Stimulated activated CD8-positive, alpha-beta memory T cell treated with anti-CD3 and anti-CD28 coated beads, Interleukin-2, amount 100 ng/mL, for 1 hour (primary cell): ENCODE results near the gene MLIP.
"Not testable (repeated sequence)": the region's sequence is repeated elsewhere in the genome, so short reads cannot be mapped to it uniquely, and the experiment has no call there.

ENCODE experiments used
- DNase-seq, 2 donors: peaks; one replicate each; pipeline ENCODE4 v3.0.0-alpha.2; 2020; ENCODE audit warnings: low read depth in 2 of 2

Gene MLIP

GRCh38 chr6:54217018-54217417 is 105.8 kb downstream of the MLIP start:
- DNase-seq: no peak

GRCh38 chr6:54222217-54222616 is 111.0 kb downstream of the MLIP start:
- no peak for DNase-seq

- no peak for DNase-seq
Measured at GRCh38 chr6:54232703-54233102, 121.5 kb downstream of the MLIP start.

- no peak for DNase-seq
Measured at GRCh38 chr6:54234539-54234938, 123.3 kb downstream of the MLIP start.

- no peak for DNase-seq
Measured at GRCh38 chr6:54236984-54237383, 125.7 kb downstream of the MLIP start.

- DNase-seq: no peak
Measured at GRCh38 chr6:54238396-54238795, 127.2 kb downstream of the MLIP start.

GRCh38 chr6:54243699-54244098 is 132.5 kb downstream of the MLIP start:
- DNase-seq: no peak

GRCh38 chr6:54244430-54244829 is 133.2 kb downstream of the MLIP start:
- no peak for DNase-seq

GRCh38 chr6:54245265-54245664 is 134.0 kb downstream of the MLIP start:
- DNase-seq: no peak

- no peak for DNase-seq
Measured at GRCh38 chr6:54248319-54248718, 137.1 kb downstream of the MLIP start.

- DNase-seq: no peak
Measured at GRCh38 chr6:54248994-54249393, 137.8 kb downstream of the MLIP start.

- DNase-seq: not testable (repeated sequence)
Measured at GRCh38 chr6:54249812-54250211, 138.6 kb downstream of the MLIP start.

- DNase-seq: no peak
Measured at GRCh38 chr6:54252496-54252895, 141.3 kb downstream of the MLIP start.

- no peak for DNase-seq
Measured at GRCh38 chr6:54252916-54253315, 141.7 kb downstream of the MLIP start.

GRCh38 chr6:54254886-54255285 is 143.6 kb downstream of the MLIP start:
- no peak for DNase-seq

GRCh38 chr6:54255886-54256285 is 144.6 kb downstream of the MLIP start:
- no peak for DNase-seq

GRCh38 chr6:54260025-54260424 is 148.8 kb downstream of the MLIP start:
- DNase-seq: no peak

- no peak for DNase-seq
Measured at GRCh38 chr6:54262499-54262898, 151.3 kb downstream of the MLIP start.

- no peak for DNase-seq
Measured at GRCh38 chr6:54262971-54263370, 151.7 kb downstream of the MLIP start.

- no peak for DNase-seq
Measured at GRCh38 chr6:54264581-54265272, 153.5 kb downstream of the MLIP start.

GRCh38 chr6:54266400-54266923 is 155.2 kb downstream of the MLIP start:
- DNase-seq: no peak

- no peak for DNase-seq
Measured at GRCh38 chr6:54267798-54268197, 156.6 kb downstream of the MLIP start.

- no peak for DNase-seq
Measured at GRCh38 chr6:54273214-54273820, 162.1 kb downstream of the MLIP start.
